T-helper 2 cell treated with Interferon-gamma antibody and Interleukin-4, amounts not matched to agents 100 ng/mL and 5 ng/mL, for 36 hours (primary cell): ENCODE data around the gene ATOSB. TPM values are rescaled to one million over a fixed set of nuclear protein-coding genes. Genes with fewer than 3 reads are reported as not detected.
"Not testable (repeated sequence)": the region's sequence is repeated elsewhere in the genome, so short reads cannot be mapped to it uniquely, and the experiment has no call there.

Experiments
- intact Hi-C: fragments of 100-400 bp; cut with micrococcal nuclease; formaldehyde crosslinking; loops from one replicate; pipeline ENCODE4 v1.15.1; 2023
- total RNA-seq: library from RNA; stranded (reverse); gene quantifications from 2 replicates; pipeline ENCODE4 v1.2.3, GENCODE V29; 2022

The ATOSB gene, protein sequence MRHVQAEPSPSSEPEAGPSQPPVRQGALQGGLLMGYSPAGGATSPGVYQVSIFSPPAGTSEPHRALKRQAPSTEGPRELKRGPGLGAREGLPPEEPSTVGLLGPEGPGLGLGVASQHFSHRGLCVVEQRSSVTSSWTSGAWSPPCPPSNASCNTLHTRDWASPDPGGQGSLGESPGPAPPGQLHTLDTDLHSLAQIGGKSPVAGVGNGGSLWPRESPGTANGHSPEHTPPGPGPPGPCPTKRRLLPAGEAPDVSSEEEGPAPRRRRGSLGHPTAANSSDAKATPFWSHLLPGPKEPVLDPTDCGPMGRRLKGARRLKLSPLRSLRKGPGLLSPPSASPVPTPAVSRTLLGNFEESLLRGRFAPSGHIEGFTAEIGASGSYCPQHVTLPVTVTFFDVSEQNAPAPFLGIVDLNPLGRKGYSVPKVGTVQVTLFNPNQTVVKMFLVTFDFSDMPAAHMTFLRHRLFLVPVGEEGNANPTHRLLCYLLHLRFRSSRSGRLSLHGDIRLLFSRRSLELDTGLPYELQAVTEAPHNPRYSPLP
- 14.0 and 14.4 TPM in 2 replicates for total RNA-seq

DNA sequence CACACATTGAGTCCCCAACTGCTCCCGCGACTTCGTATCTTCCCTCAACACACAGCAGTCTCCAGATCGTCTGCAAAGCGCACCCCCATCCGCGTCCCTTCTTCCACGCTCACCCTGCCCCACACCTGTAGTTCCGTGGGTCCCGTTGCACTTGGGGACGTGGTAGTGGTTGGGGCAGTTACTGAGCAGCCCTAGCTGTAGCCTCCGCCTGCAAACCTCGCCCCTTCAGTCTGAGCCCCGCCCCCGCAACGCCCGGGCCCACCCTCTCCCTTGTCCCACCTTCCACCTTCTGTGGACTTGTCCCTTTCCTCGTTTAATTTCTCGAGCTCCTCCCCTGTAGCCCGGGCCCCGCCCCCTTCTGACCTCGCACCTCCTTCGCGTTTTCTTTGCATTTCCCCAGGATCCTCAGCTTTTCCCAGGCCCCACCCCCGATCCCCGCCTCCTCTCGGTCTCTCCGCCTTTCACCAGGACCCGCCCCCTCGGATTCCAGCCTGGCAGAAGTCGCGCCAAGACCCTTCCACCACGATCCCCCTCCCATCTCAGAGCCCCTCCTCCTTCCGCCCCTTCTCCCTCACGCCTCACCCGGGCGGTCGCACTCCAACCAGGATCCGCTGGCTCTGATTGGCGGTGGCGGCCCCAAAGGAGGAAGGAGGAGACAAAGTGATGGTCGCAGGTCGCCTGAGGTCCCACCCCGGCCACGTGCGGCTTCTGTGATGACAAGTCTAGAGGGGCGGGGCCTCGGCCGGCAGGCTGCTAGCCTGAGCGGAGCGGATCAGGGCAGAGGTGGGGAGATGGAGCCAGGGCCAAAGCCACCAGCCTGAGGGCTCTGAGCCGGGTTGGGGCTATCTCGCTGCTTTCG lies at the start of gene ATOSB:
Gene ATOSB, minus strand, starts transcription at position 183 of the 859 bp plus-strand sequence. CDS start 7,588 bp downstream, outside the sequence.
- intact Hi-C loops: loop anchor here (1.0 to 5.0 kb wide), 16 partner anchors 13 to 699 kb away; partner anchors contain the start of genes CCDC107, DNAJB5, GBA2 and HINT2

DNA sequence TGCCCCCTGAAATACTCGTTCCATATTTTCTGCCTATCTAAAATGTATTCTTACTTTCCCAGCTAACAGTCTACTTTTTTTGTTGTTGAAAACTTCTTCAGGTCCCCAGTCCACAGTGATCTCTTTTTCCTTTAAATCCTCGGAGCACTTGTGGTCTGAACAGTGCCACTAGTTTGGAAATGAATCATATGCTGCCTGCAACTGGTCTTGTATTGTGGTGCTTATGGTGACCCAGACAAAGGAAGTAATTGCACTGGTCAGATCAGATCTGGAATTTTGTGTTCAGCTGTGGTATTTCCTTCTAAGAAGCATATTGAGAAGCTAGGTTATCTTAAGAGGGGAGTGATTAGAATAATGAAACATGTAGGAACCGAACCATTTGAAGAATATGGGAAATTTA lies 49.0 kb upstream of the ATOSB start:
- intact Hi-C loops: no loop called here

DNA sequence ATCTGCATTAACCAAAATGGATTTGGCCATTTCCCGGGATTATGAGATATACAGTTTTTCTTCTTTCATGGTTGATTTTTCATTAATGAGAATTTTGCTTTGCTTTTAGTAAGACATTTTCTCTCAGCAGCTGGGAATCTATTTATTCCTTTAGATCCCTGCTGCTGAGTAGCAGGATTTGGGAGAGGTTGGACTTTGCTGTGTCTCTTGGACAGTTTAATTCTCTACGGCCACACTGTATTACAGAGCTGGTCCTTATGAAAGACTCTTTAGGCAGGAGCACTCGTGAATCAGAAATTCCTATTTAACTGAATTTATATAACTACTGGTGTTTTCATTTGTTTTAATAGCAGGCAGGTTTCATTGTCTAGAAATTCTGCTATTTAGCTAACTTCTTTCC lies 47.8 kb upstream of the ATOSB start:
- intact Hi-C loops: no loop called here

DNA sequence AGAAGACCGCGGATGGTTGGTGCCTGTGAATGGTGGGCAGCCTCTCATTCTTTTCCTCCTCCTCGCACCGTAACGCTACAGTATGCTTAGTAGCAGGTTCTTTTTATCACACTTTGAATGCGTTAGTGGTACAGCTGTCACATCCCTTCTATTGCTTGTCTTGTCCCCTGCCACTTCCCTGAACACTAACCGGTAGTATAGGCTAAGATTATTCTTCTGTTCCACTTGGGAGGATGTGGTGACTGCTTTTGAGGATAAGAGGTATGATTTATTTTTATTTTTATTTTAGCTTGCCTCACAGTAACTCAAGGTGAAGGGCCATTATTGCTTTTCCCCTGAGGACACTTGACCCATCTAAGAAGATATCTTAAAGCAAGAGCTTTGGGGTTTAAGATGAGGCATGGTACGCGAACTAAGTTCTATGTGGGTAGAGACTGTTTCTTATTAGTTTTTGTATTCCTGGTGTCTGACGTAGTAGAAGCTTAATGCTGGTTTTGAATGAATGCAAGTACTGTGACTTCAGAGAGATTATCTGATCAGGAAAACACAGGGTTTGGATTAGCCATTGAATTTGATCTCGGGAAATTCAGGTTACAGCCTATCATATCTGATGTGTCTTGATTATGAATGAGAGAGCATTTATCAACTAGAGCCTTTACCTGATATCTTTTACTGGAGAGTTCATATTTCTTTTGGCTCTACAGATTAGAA lies 47.1 kb upstream of the ATOSB start:
- intact Hi-C loops: no loop called here

DNA sequence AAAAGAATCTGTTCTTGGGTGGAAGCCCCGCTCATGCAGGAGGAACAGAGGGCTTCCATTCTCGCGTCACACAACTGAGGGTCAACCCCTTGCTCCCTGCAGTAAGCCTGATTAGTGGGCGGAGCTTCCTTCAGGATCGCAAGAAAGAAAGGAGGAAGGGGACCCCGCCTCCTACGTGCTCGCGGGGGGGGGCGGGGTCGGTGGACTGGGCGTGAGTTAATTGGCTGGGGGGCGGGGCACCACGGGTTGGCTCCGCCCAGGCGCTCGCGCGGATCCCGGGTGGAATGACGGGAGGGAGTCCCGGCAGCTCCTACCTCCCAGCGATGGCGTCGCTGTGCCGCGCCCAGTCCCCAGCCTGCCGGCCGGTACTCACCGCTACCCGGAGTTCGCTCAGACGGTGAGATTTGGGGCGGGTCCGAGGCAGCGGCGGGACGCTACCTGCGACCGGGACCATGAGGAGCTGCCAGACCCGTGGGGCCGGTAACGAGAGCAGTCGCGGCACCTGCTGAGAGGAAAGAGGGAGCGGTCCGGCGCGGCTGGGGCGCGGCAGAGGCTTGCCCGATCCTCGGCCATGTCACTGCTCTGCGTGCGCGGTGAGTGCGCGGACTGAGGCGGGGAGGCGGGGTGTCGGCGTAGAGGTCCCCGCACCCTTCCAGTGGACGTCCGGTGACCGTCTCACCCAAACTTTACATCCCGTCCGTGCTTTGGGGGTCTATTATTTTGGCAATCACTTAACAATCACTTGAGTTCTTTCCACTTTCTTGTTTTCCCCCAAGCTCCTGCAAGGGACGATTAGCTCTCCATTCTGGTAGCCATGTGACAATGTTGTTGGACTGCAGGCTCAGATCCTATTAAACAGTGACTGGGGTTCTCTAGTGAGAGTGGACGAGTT lies 46.3 kb upstream of the ATOSB start, which contains the start of gene UNC13B:
Gene UNC13B, plus strand, starts transcription at position 297 of the 892 bp plus-strand sequence. Its CDS starts 275 bp downstream, at position 572.
- intact Hi-C loops: loop anchor here (1.0 kb wide), 1 partner anchor 46 kb away; no protein-coding TSS in a partner anchor

DNA sequence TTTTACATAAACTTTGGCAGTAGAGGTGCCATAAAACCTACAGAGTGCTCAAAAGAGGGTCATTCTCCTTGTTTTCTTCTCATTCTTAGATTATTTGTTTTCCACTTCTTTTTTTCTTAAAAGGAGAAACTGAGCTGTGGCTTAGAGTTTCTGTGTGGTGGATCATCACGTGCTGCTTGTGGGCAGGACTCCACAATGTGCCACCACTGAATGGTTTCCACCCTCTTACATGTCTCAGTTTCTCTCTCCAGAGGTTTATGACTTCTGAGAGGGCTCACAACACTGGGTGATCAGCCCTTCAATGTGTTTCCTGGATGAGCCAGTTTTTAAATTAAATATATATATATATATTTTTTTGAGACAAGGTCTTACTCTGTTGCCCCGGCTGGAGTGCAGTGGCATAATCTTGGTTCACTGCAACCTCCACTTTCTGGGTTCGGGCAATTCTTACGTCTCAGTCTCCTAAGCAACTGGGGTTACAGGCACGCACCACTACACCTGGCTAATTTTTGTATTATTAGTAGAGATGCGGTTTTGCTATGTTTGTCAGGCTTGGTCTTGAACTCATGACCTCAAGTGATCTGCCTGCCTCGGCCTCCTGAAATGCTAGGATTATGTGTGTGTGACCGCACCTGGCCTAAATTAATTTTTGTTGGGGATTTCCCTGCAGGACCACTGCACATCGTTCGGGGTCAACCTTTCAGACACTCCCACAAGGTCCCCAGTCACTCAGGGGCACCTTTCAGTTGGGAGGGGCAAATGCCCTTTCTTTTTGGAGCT lies 43.0 kb upstream of the ATOSB start:
- intact Hi-C loops: no loop called here

DNA sequence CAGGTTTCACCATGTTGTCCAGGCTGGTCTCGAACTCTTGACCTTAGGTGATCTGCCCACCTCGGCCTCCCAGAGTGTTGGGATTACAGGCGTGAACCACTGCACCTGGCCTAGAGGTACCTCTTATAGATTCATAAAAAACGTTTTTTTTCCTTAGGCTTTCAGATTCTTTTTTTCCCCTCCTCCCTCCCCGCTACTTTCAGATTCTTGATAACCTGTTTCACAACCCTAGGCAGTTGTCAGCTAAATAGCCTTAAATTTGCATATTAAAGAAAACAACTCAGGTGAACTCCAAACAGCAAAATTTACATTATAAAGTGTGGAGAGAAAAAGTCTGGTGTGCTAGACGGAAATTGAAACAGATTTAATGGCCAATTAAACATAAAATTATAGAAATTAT lies 42.2 kb upstream of the ATOSB start:
- intact Hi-C loops: not testable (repeated sequence)

DNA sequence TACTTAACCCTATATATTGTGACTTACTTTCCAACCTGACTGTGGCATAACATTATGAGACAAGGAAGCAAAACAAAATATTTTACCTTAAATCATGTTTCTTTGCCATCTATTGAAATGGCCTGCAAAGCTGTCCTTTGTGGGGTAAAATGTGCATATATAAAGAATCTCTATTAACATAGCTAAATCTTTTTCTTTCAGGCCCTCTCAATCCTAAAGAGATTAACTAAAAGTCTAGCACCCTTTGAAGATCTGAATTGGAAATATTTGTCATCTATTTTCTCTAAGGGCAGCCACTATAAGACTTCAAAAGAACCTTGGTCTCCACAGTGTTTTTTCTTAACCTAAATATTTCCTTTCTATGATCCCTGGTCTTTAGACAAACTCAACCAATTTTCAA lies 41.1 kb upstream of the ATOSB start:
- intact Hi-C loops: no loop called here

DNA sequence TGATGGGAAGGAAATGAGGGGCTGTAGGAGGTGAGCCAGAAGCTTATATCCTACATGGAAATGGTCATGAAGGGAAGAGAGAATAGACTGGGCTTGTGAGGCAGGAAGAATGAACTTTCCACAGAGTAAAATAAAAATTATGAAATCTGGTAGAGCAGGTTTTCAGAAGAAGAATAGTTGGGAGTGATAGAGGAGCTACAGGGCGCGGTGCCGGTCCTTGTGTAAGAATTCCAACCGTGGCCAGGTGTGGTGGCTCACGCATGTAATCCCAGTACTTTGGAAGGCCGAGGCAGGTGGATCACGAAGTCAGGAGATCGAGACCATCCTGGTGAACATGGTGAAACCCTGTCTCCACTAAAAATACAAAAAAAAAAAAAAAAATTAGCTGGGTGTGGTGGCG lies 37.3 kb upstream of the ATOSB start:
- intact Hi-C loops: no loop called here

DNA sequence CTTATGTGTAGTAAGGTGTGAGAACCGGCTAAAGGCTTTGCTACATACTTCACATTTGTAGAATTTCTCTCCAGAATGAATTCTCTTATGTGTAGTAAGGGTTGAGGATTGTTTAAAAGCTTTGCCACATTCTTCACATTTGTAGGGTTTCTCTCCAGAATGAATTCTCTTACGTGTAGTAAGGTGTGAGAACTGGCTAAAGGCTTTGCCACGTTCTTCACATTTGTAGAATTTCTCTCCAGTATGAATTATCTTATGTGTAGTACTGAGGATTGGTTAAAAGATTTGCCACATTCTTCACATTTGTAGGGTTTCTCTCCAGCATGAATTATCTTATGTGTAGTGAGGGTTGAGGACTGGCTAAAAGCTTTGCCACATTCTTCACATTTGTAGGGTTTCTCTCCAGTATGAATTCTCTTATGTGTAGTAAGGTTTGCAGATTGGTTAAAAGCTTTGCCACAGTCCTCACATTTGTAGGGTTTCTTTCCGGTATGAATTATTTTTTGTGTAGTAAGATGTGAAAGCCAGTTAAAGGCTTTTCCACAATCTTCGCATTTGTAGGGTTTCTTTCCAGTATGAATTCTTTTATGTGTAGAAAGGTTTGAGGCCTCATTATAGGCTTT lies 32.4 kb upstream of the ATOSB start:
- intact Hi-C loops: not testable (repeated sequence)

DNA sequence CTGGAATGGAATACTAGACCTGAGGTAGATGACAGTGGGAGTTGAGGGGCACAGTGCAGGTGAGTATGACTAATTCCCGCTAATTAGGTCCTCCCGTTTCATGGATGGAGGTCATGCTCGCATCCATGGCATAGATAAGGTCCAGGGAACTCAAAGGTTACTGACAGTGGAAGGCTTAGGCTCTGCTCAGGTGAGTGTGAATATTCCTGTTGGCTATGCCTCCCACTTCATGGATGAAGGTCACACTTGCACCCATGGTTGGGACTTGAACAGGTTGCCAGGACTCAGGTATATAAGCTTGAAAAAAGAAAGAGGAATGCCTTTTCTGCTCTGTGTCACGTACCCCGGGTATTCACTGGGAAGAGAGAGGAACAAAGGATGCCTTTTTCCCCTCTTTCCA lies 26.4 kb upstream of the ATOSB start:
- intact Hi-C loops: no loop called here

DNA sequence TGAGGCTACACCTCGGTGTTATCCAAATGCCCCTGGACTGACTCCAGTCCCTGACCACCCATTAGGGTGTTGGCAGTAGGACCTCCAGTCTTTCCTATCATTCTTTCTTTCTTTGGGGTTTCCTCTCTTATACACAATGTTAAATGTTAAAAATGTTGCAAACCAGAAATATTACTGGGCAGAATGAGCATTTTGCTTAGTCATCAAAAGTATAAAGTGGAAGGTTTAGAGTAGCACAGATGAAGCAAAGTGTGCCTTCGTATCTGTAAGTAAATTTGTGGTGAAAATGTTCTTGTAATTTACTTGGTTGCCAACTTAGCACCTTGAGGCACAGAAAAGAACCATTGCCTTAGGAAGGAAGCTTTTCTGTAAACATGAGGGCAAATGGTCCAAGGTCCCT lies 24.4 kb upstream of the ATOSB start:
- intact Hi-C loops: no loop called here

DNA sequence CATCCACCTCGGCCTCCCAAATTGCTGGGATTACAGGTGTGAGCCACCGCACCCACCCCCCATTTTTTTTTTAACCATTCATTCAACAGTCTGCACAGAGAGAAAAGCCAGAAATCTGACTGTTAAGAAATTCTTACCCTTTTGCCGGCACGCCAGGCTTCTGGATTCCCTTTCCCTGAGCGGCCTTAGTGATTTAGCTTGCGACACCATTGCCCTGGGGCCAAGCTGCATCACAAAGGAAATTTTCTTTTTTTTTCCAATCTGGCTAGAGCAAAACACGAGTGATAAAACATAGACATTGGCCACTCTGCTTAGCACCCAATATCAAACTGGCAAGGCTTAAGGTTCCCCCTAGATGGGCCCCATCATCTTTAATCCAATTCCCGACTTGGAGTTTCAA lies 21.2 kb upstream of the ATOSB start:
- intact Hi-C loops: no loop called here

DNA sequence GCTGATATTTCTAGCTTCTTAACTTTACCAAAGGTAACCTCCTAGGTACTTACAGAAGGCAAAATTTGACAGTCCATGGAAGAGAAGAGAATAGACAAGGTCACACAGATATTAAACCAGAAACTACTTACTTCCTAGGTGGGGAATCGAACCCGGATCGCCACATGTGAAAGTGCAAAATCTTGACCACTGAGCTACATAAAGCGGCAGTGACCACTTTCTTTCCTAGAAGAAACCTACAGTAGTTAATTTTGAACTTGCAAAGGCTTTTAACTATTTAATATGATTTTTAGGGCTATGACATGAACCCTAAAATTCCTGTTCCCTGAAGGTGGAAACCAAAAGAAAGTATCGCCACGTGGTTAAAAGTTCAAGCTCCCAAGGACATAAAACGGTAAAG lies 20.3 kb upstream of the ATOSB start:
- intact Hi-C loops: no loop called here

DNA sequence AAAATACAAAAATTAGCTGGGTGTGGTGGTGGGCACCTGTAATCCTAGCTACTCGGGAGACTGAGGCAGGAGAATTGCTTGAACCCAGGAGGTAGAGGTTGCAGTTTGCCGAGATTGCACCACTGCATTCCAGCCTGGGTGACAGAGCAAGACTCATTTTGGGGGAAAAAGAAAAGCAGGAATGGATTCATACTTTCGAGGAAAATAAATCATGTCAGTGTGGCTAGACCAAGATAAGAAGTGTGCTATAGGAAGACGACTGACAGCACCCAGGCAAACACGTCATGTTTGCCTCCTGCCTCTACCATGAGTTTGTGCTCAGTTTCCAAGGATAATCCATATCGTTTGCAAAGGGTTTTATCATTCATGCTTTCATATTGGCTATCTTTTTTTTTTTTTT lies 19.3 kb upstream of the ATOSB start:
- intact Hi-C loops: no loop called here

DNA sequence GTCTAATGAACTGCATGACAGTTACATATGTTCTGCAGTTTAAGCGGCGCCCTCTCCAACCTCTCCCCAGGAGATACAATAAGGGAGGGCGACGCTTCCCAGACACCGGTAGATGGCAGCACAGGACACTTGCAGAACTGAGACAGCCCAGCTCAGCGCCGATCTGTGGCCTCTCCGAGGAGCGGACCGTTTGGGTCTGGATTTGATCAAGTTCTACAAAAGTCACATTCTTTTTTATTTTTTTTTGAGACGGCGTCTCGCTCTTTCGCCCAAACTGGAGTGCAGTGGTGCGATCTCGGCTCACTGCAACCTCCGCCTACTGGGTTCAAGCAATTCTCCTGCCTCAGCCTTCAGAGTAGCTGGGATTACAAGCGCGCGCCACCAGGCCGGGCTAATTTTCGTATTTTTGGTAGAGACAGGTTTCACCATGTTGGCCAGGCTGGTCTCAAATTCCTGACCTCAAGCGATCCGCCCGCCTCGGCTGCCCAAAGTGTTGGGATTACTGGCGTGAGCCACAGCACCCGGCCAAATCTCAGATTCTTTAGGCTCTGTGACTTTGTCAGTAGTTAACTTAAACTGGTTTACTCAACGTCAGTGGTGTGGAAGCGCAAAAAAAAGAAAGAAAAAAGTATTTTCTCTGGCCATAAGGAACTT lies 1.4 kb upstream of the ATOSB start:
- intact Hi-C loops: loop anchor here (1.0 to 5.0 kb wide), 14 partner anchors 14 to 630 kb away; partner anchors contain the start of genes CCDC107, DNAJB5, GBA2 and PIGO

DNA sequence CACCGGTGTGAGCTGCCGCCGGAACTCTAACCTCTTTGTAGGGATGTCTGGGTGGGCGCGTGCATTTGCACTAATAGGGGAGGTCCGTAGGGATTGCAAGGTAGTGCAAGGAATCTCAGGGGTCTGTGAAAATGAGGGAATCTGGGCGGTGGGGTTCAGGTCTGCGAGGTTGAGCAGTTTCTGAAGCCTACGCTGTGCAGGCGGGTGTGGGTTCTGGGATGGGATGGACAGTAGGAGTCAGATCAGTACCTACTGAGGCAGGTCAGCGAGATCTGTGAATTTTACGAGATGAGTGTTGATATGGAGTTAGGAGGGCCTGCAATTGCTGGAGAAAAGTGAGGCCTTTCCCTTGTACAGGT lies 856 bp upstream of the ATOSB start:
- intact Hi-C loops: loop anchor here (1.0 to 5.0 kb wide), 14 partner anchors 13 to 631 kb away; partner anchors contain the start of genes CCDC107, DNAJB5, GBA2 and PIGO
